NCI-H226 (cell line): ENCODE data around the gene ZRANB1.

ENCODE experiments used
- DNase-seq: peaks from one replicate; pipeline ENCODE4 v3.0.0-alpha.2; 2015

Gene ZRANB1

DNA sequence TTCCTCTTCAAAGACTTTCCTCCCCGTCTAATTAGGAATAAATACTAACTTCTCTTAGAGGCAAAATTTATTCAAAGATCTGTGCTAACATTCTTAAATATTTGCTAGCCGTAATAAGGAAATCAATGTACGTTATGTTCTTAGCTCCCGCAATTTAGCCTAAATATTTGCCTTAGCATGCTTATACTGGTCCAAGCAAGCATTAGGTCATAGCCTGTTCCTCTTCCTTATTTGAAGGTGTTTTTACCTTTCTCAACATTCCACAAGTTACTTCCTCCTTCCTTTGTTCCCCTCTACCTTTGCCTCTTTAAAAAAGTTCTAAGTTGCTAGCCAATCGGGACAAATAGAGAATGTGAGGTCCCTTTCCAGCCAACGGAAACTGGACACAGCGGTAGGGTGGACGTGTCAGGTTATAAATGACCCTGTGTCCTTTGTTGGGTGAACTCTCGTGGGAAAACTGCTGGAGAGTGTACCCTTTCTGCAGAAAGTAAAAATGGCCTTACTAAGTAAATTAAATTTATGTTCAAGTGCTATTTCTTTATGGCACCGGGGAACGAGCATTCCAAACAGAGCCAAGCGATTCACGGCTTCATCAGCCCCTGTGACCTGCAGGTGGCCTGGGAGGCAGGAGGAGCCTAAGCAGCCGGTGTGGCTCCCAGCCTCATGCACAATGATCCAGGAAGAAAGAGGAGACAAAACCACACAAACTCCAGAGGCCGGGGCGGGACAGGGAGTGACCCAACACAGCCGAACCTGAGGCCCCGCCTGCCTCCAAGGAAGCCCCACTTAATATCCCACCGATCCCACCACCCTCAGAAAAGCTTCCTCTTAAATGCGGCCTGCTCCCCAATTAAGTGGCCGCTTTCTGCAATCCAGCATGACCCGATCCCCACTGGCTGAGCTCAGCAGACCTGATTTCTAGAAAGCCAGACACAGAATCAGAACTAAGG is 67.0 kb downstream of the ZRANB1 start:
- DNase-seq: no peak

DNA sequence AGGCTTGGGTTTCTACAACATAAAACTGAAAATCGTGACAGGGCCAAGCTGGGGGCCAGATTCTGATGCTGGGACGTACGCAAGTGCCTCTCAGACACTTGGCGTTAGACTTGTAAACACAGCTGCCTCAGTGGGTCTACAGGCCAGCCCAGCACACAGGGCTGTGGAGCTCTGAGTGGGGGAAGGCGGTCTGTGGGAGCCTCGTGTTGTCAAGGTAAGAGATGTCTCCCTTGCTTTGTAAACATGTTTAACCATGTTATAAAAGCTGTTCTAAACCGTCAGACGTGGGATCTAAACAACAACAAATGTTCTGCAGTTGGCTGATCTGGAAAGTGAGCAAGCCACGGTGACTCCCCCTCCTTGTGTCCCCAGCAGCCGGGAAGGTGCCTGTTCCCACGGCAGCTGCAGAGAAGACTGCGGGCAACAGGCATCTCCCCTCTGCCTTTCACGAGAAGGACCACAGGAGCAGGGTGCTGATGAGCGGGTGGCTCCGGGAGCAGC is 67.8 kb downstream of the ZRANB1 start:
- DNase-seq: no peak

DNA sequence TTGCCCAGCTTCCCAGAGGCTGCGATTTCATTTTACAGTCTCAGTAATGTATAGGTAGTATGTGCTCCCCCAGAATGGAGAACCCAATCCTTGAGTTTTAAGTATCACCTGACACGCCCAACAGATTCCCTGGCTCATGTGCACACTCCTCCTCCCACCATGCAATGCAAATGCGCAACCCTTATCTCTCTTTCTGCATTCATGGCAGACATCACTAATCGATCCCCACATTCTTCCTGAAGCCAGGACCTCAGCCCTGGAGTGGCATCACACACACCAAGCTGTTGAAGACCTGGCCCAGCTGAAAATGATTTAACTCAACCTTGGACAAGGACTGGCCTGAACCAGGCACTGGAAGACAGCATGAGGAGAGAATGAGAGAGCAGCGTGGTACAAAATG is 68.4 kb downstream of the ZRANB1 start:
- no peak for DNase-seq

GRCh38 chr10:125011171-125011925 is 69.4 kb downstream of the ZRANB1 start:
- DNase-seq: no peak

DNA sequence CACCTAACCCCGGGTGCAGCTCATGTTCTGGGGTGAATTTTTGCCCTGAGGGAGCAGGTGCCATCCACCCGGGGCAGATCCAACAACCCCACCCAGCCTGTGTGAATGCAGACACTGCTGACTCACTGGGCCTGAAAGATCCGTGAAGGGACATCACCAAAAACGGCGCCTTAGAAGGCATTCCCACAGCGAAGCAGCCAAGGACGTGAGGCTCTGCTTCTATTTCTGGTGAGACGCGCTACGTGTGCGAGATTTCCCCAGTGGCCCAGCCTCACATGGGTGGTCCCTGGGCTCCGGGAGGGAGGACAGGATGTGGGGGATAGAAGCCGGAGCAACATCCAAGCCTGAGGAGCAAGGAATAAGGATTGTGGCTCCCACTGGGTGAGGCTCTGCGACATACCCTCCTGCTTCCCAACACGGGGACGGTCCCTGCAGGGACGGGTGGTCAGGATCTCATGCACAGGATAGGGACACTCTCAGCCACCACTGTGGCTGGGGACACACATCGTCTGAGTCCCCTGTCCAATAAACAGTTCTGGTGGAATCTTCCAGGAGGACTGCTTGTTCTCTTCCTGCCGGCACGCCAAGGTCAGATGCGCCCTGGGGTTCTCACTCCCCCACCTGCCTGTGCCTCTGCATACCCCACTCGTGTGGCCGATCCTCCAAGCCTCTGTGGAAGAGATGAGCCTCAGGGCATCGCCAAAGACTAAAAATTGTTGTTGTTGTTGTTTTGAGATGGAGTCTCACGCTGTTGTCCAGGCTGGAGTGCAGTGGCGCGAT is 70.2 kb downstream of the ZRANB1 start:
- no peak for DNase-seq

DNA sequence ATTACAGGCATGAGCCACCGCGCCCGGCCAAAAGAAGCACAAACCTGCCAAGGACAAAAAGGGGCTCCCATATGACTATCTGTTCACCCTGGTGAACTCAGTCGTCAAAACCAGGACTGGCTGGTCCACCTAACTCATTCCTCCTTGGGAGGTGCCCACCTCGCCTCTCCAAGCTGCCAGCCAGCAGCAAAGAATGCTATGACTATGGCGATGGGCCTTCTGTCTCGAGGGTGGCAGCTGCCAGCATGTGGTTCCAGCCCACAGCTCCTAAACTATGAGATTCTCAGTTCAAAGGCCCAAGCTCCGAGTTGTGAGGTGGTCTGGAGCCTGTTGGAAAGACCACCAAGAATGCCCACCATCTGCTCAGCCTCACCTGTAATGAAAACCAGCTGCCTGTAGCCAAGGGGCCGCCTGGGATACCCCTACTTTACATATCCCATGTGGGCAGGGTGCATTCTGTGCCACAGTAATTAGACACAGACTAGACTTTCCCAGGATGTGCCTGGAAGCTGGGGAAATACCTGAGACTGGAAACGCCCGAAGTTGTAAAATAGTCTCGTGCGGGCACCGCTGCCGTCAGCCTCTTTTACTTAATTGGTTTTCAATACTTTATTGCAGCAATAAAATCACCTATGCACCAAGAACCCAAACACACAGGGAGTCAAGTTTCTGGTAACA is 71.1 kb downstream of the ZRANB1 start:
- DNase-seq: no peak

DNA sequence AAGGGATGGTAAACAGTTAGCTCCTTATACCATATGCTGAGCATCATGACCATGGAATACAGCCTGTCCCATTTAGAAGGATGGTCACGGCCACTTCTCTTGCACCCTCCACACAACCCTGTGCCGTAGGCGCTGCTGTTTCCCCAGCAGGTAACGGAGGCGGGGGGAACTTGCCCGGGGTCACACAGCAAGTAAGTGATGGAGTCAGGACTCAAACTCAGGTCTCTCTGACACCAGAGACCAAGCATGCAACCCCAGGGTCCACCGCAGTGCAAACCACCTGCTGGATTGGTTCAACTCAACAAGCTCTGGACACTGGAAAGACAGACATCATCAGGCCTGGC is 71.6 kb downstream of the ZRANB1 start:
- no peak for DNase-seq

DNA sequence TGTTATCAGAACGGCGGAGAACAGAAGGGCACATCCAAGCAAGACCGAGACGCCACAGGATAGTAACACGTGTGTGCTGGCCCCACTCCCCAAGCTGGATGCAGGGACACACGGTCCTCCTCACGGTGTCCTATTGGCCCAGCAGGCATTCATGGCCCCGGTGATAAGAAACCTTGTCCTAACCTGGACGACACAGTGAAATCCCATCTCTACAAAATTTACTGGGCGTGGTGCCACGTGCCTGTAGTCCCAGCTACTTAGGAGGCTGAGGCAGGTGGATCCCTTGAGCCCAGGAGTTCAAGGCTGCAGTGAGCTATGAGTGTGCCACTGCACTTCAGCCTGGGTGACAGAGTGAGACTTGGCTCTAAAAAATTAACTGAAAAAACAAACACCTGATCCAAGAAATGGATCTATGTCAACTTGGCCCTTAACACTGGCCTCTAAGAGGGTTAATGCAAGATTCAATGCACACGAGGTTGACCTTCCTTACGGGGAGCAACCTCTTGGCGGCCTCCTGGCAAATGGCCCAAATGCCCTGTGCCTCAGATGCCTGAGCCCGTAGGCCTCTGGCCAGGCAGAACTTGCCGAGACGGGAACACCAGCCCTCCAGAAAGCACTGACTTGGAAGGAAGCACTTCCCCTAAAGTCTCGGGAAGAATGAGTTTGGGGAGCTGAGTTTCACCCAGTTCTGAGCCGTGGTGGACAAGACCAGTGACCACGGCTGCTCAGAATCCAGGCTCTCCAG is 72.3 kb downstream of the ZRANB1 start:
- DNase-seq: no peak

GRCh38 chr10:125014836-125015355 is 73.0 kb downstream of the ZRANB1 start:
- no peak for DNase-seq

DNA sequence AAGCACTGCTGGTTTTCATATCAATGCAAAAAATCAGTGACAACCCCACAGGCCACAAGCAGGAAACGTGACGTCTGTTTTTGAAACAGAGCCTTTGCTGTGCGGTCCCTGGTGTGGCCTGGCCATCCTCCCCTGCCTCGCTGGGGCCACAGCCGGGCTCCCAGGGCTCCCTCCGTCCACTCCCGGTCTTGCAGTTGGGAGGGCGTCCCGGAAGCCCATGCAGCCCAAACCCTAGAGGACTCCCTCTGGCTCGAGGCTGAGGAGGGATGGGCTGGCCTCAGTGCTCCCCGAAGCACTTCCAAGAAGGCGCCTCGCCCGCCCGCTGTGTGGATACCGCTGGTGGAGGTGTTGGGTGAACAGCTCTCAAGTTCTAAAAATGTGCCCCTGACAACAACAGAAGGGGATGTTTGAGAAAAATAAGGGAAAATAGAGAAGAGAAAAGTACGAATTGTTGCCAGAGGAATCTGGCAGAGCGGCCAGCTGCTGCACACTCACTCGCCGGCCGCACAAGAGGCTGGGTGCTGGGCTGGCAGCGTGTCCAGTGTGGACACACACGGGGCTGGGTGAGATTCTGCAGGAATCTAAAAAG is 73.5 kb downstream of the ZRANB1 start:
- no peak for DNase-seq

- DNase-seq: no peak
Measured at GRCh38 chr10:125016123-125016522, 74.2 kb downstream of the ZRANB1 start.

DNA sequence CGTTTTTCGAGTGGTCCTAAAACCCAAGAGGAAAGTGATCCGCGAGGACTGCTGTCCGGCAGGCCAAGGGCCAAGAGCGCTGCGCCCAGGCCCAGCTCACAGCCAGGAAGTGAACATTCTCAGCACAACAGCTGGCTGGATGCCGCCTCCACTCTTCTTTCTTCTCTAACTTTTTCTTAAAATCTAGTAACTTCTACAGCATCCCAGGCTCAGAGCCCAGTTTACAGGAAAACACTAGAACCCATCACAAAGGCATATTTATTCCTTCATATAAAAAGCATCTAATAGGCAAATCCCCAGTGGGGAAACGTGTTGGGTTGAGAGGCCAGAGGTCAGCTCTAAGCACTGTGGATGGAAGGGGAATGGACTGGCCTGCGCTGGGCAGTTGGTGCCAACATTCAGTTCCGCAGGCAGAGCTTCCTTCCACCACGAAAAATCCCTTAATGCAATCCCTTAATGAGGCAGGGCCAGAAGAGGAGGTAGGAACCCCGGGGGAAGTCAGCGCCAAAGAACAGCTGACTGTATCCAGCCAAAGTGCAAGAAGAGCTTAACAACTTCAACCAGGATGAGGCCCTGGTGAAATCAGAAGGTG is 74.8 kb downstream of the ZRANB1 start:
- DNase-seq: no peak

DNA sequence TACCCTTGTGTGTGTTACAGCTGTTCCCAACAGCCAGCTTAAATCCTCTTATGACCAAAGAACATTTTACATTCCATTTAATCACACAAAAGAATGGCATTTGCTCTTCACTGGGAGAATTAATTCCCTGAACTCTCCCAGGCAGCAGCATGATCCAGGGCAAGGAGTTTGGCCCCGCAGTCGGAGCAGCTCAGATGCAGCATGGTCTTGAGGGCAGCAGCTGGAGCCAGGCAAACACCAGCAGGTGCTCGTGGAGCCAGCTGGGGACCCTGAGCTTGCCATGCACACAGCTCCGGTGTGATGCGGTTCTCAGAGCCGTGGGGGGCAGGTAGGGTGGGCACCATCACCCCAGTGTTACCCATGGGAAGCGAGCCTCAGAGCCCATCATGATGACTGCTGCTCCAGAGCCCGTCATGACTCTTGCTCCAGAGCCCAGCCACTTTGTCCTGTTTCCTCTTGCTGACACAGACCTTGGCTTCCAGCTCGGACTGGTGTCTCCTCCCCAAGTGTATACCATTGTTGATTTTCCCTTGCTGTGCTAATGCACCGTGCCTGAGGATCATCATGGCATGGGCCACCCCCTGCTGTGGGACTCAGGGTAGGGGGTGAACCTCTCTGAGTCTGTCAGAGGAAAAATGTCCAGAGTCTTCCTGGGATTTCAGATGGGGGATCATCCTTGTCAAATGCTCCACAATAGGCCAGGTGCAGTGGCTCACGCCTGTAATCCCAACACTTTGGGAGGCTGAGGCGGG is 75.8 kb downstream of the ZRANB1 start:
- DNase-seq: no peak

DNA sequence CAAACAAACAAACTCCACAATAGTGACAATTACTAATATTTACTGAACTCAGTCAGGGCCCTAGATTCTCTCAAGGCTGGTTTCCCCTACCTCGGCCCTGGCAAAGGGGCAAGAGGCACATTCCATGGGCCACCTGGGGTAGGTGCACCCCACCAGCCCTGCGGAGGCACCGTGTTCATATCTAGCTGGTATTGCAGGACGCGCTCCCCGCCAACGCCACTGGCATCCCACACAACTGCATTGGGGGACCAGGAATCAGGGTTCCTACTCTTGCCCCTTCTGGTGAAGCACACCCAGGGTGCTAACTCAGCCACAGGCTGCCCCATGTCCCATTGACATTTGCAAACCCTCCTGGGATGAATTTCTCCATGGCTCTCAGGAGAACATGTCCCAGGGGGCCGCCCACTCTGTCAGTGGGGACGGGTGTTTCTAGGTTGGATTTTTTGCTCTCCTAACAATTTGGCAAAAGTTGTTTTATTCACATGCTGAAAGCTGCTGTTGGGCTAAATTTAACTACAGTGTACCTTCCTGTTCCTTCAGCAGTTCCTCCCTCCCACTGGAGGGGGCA is 76.7 kb downstream of the ZRANB1 start:
- no peak for DNase-seq

DNA sequence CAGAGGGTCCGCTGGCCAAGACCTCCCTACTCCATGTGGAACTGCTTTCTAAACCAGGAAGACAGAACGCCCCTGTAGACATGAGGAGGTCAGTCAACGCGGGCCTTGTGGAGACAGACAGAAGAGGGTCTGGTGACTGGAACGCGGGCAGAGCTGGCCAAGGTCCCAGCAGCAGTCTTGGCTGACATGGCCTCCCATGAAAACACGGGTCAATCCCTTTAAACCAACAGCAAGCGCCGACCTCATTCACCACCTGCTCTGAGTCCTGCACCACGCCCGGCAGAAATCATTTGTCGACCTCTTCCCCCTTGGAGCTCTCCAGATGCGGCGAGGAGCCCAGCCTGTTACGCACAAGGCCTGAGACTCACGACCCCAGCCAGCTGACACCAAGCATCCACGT is 78.5 kb downstream of the ZRANB1 start:
- DNase-seq: no peak

DNA sequence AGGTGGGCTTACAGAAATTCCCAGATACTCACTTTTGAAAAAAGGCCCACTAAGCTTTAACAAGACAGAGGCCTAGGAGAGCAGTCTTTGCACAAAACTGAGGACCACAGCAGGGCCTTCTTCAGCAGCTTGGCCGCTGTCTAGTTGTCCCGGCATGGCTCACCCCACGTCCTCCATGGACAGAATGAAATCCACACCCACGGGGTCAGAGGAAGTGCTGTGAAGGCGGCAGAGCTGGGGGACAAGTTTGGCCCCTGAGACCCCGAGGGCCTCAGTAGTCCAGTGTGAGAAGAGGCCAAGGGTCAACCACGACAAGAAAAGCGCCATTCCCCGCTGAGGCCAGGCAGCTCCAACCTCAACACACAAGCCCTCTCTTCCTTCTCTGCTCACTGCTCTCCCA is 78.9 kb downstream of the ZRANB1 start:
- no peak for DNase-seq

- DNase-seq: no peak
Measured at GRCh38 chr10:125021686-125022344, 79.9 kb downstream of the ZRANB1 start.

- no peak for DNase-seq
Measured at GRCh38 chr10:125022671-125023070, 80.7 kb downstream of the ZRANB1 start.

DNA sequence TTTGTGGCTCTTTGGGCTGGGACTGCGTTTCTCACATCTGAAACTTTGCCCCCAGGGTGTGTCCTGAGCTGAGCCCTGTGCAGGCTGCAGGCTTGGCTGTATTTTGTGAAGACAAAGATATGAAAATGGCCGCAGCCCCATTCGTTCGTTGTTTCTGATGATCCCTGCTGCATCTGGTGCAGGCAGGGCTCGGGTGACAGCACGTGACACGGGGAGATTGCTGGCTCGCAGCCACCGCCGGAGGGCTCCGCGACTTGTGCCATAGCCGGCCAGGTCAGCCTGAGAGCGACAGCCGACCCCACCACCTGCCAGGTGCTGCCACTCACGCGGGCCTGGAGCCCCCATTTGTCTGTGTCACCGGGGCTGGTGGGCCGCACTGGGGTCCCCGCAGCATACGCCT is 81.3 kb downstream of the ZRANB1 start:
- no peak for DNase-seq
